ENCODE measurements around the gene P2RY2. TPM values are rescaled to one million over a fixed set of nuclear protein-coding genes. Genes with fewer than 3 reads are reported as not detected.

The P2RY2 gene
- total RNA-seq, 1 donor from 2014 or later: 3.4 TPM

GRCh38 chr11:73241300-73241699 lies 23.2 kb downstream of the P2RY2 start:
- no peak for DNase-seq (ENCODE audit: low read depth)

GRCh38 chr11:73242251-73243092 lies 24.4 kb downstream of the P2RY2 start:
- DNase-seq (ENCODE audit: low read depth): peak; percentile 80

DNA sequence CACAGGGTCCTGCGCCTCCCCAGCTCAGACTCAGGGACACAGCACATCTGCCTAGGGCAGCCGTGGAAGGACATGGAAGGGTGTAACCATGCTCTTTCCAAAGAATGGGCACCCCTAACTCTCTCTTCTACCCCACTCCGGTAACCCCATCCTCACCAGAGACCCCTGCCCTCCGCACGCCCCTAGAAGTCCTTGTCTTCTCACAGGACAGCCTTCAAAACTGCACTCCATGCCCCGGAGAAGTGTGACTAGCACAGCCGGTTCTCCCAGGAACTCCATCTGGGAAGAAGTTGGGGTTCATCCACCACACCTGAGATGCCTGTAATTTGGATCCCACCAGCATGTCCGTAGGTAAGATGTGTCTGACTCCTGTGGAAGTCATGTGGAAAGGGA lies 25.0 kb downstream of the P2RY2 start:
- no peak for DNase-seq (ENCODE audit: low read depth)

DNA sequence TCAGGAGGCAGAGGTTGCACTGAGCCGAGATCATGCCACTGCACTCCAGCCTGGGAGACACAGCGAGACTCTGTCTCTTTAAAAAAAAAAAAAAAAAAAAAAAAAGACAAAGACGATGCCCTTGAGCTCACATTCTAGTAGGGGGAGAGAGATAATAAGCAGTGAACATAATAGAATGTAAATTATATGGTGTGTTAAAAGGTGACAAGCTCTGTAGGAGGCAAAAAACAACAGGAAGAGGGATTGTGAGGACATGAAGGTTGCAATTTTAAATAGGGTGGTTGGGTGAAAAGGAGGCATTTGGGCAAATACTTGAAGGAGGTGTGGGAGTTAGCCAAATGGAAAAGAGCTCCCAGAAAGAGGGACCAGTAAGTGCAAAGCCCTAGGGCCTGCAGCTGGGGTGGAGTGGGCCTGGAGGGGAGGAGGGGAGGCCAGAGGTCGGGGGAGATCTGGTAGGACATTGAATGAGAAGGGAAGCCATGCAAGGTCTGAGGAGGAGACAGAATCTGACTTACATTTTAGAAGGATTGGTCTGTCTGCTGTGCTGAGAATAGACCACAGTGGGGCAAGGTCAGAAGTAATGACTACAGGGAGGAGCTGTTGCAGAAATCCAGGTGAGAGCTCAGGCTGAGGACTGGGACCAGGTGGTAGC lies 26.6 kb downstream of the P2RY2 start:
- no peak for DNase-seq (ENCODE audit: low read depth)

DNA sequence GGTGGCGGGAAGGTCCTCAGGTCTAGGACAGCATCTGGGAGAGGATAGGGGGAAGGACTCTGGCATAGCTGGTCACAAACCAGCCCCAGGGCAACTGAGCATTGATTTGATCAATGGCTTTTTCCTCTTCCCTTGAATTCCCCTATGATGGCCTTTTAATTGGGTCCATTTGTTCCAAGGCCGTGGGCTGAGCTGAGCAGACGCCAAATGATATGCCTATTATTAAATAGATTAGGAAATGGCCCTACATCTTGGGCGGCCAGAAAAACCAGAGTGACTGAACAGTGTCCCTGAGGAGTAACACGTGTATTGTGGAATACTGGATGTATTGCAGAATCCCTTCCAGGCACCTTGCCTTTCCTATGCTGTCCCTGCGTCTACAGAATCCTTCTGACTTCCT lies 27.4 kb downstream of the P2RY2 start:
- DNase-seq (ENCODE audit: low read depth): no peak

DNA sequence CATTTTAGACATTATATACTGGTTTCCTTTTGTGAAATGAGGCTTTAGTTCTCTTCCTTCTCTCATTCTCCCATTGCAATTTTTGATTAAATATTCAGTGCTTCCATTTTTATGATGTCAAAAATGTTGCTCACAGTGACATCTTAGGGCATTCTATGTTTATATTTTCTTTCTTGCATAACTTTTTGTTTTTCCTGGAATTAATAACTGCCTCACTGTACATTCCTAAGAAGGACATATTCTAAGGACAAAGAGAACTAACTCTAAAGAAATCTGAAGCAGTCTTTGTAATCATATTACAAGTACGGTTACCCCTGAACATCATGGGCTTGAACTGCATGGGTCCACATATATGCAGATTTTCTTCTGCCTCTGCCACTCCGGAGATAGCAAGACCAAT lies 28.2 kb downstream of the P2RY2 start:
- DNase-seq (ENCODE audit: low read depth): no peak

- no peak for DNase-seq (ENCODE audit: low read depth)
These were observed 30.6 kb downstream of the P2RY2 start for GRCh38 chr11:73248526-73249185.

DNA sequence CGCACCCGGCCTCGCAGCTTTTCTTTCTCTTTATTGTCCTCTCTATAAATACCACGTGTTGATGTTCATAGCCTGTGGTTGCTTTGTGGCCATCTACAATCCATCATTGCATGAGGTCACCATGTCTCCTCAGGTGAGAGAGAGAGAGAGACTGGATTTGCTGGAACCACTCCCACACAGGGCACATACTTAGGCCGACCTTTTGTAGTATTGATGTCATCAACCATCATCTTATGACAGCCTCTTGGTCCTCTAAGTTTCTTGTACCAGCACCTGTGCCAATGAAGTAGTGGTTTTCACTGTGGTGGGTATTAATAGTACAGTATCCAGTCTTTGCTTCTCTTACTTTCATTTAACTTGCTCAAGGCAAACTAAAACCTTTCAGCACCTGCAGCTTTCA lies 31.2 kb downstream of the P2RY2 start:
- peak; percentile 82 for DNase-seq (ENCODE audit: low read depth)

DNA sequence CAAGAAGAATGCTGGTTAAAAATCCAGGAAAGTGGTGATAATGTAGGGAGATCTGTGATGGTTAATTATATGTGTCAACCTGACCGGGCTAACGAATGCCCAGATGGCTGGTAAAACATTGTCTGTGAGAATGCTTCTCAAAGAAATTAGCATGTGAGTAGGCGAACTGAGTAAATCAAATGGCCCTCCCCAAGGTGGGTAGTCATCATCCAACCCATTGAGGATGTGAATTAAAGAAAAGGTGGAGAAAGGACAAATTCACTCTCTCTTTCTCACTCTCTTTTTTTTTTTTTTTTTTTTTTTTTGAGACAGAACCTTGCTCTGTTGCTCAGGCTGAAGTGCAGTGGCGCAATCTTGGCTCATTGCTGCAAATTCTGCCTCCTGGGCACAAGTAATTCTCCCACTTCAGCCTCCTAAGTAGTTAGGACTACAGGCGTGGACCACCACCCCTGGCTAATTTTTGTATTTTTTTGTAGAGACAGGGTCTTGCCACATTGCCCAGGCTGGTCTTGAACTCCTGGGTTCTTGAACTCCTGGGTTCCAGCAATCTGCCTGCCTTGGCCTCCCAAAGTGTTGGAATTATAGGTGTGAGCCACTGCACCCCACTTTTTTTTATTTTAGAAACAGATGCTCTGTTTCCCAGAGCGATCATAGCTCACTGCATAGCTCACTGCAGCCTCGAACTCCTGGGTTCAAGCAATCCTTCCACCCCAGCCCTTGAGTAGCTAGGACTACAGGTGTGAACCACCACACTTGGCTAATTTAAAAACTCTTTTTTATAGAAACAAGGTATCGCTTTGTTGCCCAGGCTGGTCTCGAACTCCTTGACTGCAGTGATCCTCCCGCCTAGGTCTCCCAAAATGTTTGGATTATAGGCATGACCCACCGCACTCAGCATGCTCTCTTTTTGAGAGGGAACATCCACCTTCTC lies 32.0 kb downstream of the P2RY2 start:
- no peak for DNase-seq (ENCODE audit: low read depth)

- DNase-seq (ENCODE audit: low read depth): peak; percentile 77
These were observed 34.6 kb downstream of the P2RY2 start for GRCh38 chr11:73252577-73253191.

DNA sequence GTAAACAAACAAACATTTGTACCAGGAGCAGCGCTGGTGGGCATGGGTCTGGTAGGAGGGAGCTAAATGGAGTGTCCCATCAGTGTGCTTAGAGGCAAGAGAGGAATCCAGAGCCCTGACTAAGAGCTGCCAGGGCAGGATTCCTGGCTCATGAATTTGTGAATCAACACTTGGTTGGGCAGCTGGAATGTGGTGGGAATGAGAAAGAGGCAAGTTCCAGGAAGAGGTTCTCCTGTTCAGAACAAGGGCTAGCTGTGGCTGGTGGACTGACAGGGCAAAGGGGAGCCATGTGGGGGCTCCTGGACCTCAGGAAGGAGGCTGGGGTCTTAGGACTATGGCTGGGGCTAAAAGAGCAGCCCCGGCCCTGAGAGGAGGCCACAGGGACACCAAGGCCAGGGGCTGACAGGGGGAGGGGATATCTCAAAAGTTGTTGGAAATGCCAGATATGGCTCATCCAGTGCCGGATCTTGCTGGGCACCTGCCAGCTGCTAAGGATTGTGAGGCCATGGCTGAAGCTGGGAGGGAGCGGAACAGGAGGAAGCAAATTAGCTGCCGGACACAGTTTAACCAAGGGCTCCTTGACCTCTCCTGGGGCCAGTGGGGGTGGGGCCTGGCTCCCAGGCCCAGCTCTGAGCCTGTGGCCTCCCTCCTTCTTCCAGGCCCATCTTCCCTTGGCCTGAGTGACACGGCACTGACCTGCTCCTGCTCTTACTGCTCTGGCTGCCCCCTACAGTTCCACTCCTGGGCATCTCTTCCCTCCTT lies 39.4 kb downstream of the P2RY2 start:
- peak; percentile 96 for DNase-seq (ENCODE audit: low read depth)

GRCh38 chr11:73258104-73259035 lies 40.3 kb downstream of the P2RY2 start:
- DNase-seq (ENCODE audit: low read depth): peak; percentile 40

DNA sequence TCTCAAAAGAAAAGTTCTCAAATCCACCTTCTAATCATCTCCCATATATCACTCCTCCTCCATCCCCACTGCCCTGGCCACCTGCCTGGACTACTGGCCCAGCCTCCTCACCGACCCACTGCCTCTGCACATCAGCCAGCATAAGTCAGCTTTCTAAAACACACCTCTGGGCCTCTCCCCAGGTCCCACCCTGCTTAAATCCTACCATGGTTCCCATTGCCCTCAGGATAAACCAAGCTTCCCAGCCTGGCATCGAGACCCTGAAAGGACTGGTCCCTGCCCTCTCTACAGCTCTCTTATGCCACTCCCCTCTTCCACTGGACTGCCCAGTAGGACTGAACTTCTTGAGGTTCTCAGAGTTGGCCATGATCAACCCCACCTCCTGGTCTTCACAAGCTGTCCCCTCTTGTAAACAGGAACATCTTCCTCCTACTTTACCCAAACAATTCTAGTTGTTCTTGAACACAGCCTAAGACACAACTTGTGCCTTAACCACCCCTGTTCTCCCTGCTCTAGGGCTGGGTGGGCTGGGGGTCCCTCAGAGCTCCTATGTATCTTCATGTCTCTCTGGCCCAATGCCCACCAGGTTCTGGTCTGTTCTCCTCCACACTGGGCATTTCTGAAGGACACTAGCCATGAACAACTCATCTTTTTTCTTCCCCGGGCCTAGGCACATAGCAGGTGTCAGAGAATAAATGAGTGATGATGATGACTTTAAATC lies 41.5 kb downstream of the P2RY2 start:
- DNase-seq (ENCODE audit: low read depth): no peak

GRCh38 chr11:73260127-73260457 lies 42.0 kb downstream of the P2RY2 start:
- DNase-seq (ENCODE audit: low read depth): no peak

GRCh38 chr11:73262851-73263495 lies 44.9 kb downstream of the P2RY2 start:
- DNase-seq (ENCODE audit: low read depth): no peak

DNA sequence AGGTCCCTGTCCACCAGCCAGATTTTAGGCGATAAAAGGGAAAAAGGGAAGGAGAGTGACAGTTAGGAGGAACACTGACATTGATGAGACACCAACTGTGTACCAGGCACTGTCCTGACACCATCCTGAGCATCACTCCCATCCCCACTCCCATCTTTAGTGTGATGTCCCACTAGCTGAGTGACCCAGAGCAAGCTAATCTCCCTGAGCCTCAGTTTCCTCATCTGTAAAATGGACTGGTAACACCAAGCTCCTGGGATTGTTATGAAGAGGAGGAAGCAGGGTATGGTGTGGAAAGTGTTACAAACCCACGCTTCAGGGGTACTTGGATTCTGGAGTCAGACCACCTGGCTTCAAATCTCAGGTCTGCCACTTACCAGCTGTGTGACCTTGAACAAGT lies 45.6 kb downstream of the P2RY2 start:
- DNase-seq (ENCODE audit: low read depth): no peak

DNA sequence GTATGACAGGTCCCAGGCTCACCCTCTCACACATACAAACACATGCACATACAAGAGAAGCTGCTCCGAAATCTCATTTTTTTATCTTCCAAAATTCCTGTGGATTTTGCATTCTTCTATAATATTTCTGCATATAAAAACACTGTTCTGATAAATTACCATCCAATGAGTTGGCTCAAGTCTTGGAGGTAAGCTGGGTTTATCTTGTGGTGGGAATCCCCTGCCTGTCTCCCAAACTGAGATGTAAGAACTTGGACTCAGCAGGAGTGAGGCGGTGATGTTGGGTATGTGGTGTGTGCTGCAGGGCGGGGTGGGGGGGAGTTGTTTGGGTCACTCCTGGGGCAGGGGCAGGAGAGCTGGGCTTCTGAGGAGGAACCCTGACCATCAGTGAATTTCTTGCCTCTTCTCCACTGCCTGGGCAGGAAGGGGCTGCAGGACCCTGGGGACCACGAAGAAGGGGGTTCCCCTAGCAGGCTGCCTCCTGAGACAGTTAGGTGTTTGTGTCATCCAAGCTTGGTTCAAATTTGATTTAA lies 47.3 kb downstream of the P2RY2 start:
- DNase-seq (ENCODE audit: low read depth): no peak

All from myocyte (in vitro differentiated cells).